HCT116 (cell line): ENCODE data around the gene MSTO1.

Experiments
- CEBPB ChIP-seq: IDR thresholded peaks from 2 replicates; pipeline ENCODE4 v1.6.1; 2012; ENCODE audit warnings: low read depth
- EGR1 ChIP-seq: IDR thresholded peaks from 2 replicates; pipeline ENCODE4 v1.6.1; 2012; ENCODE audit warnings: low read depth
- FOSL1 ChIP-seq: IDR thresholded peaks from 2 replicates; pipeline ENCODE4 v1.6.1; 2012; ENCODE audit warnings: low read depth
- POLR2A ChIP-seq: IDR thresholded peaks from 2 replicates; pipeline ENCODE4 v1.7.0; 2011; ENCODE audit warnings: borderline replicate concordance; ENCODE audit not compliant: insufficient read depth, insufficient read length; ENCODE audit errors: extremely low read depth
- POLR2AphosphoS5 ChIP-seq: IDR thresholded peaks from 2 replicates; pipeline ENCODE4 v1.6.1; 2011; ENCODE audit warnings: mild to moderate bottlenecking, low read depth, low read length, moderate library complexity
- SIN3A ChIP-seq: IDR thresholded peaks from 2 replicates; pipeline ENCODE4 v1.6.1; 2012; ENCODE audit warnings: low read depth
- YY1 ChIP-seq: IDR thresholded peaks from 2 replicates; pipeline ENCODE4 v1.6.1; 2011; ENCODE audit warnings: low read length, low read depth, moderate library complexity, mild to moderate bottlenecking; ENCODE audit not compliant: insufficient replicate concordance; ENCODE audit errors: extremely low read depth
- ZBTB33 ChIP-seq: IDR thresholded peaks from 2 replicates; pipeline ENCODE4 v1.6.1; 2011; ENCODE audit warnings: mild to moderate bottlenecking, low read length, moderate library complexity; ENCODE audit not compliant: insufficient replicate concordance; ENCODE audit errors: extremely low read depth
- TF ChIP-seq, protein P1 (sequence below), 3 experiments: fragments of 200-600 bp in 1 of 3; sonication (generic) in 1 of 3; IDR thresholded peaks in 2 of 3; conservative IDR thresholded peaks in 1 of 3; 2 replicates each; pipeline ENCODE4 v1.5.1; 2012 to 2017; ENCODE audit warnings: low read depth in 2 of 3, low read length in 2 of 3, antibody characterized with exemption in 1 of 3, borderline replicate concordance in 1 of 3, control low read depth in 1 of 3, mild to moderate bottlenecking in 1 of 3, mixed read lengths in 1 of 3, mixed run types in 1 of 3, moderate library complexity in 1 of 3; ENCODE audit not compliant: insufficient read depth in 1 of 3
- TF ChIP-seq, protein P2 (sequence below): IDR thresholded peaks from 2 replicates; pipeline ENCODE4 v1.6.1; 2012; ENCODE audit warnings: low read depth

GRCh38 chr1:155608888-155609225 is 1.2 kb upstream of the MSTO1 start:
- TF ChIP-seq POLR2AphosphoS5 = no peak
- no peak for TF ChIP-seq ZBTB33
- TF ChIP-seq, protein P1, sequence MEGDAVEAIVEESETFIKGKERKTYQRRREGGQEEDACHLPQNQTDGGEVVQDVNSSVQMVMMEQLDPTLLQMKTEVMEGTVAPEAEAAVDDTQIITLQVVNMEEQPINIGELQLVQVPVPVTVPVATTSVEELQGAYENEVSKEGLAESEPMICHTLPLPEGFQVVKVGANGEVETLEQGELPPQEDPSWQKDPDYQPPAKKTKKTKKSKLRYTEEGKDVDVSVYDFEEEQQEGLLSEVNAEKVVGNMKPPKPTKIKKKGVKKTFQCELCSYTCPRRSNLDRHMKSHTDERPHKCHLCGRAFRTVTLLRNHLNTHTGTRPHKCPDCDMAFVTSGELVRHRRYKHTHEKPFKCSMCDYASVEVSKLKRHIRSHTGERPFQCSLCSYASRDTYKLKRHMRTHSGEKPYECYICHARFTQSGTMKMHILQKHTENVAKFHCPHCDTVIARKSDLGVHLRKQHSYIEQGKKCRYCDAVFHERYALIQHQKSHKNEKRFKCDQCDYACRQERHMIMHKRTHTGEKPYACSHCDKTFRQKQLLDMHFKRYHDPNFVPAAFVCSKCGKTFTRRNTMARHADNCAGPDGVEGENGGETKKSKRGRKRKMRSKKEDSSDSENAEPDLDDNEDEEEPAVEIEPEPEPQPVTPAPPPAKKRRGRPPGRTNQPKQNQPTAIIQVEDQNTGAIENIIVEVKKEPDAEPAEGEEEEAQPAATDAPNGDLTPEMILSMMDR (IDR thresholded peaks at IDR 0.05 in 2 of 3, conservative IDR thresholded peaks at IDR 0.05 in 1 of 3; ENCODE audit: borderline replicate concordance in 1 of 3, insufficient read depth in 1 of 3, low read depth in 2 of 3, low read length in 2 of 3) = no peak
- TF ChIP-seq POLR2A = no peak
- TF ChIP-seq, protein P2, sequence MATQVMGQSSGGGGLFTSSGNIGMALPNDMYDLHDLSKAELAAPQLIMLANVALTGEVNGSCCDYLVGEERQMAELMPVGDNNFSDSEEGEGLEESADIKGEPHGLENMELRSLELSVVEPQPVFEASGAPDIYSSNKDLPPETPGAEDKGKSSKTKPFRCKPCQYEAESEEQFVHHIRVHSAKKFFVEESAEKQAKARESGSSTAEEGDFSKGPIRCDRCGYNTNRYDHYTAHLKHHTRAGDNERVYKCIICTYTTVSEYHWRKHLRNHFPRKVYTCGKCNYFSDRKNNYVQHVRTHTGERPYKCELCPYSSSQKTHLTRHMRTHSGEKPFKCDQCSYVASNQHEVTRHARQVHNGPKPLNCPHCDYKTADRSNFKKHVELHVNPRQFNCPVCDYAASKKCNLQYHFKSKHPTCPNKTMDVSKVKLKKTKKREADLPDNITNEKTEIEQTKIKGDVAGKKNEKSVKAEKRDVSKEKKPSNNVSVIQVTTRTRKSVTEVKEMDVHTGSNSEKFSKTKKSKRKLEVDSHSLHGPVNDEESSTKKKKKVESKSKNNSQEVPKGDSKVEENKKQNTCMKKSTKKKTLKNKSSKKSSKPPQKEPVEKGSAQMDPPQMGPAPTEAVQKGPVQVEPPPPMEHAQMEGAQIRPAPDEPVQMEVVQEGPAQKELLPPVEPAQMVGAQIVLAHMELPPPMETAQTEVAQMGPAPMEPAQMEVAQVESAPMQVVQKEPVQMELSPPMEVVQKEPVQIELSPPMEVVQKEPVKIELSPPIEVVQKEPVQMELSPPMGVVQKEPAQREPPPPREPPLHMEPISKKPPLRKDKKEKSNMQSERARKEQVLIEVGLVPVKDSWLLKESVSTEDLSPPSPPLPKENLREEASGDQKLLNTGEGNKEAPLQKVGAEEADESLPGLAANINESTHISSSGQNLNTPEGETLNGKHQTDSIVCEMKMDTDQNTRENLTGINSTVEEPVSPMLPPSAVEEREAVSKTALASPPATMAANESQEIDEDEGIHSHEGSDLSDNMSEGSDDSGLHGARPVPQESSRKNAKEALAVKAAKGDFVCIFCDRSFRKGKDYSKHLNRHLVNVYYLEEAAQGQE = no peak
- no peak for TF ChIP-seq CEBPB
- no peak for TF ChIP-seq SIN3A
- no peak for TF ChIP-seq FOSL1
- no peak for TF ChIP-seq YY1
- TF ChIP-seq EGR1 = no peak
